Endothelial cell of umbilical vein (primary cell): ENCODE measurements around the gene PGF.

ENCODE experiments used
- CTCF ChIP-seq, 2 donors: IDR thresholded peaks; 1 replicate in 1 of 2; 2 replicates in 1 of 2; pipeline ENCODE4 v1.5.1; 2011; ENCODE audit warnings: low read length in 2 of 2, mild to moderate bottlenecking in 2 of 2, moderate library complexity in 2 of 2, control low read depth in 1 of 2, inconsistent platforms in 1 of 2, low read depth in 1 of 2; ENCODE audit not compliant: insufficient read depth in 1 of 2; ENCODE audit errors: extremely low read depth in 1 of 2
- FOS ChIP-seq: IDR thresholded peaks from 2 replicates; pipeline ENCODE4 v1.6.1; 2011; ENCODE audit warnings: mild to moderate bottlenecking, low read length, moderate library complexity, borderline replicate concordance; ENCODE audit not compliant: insufficient read depth

DNA sequence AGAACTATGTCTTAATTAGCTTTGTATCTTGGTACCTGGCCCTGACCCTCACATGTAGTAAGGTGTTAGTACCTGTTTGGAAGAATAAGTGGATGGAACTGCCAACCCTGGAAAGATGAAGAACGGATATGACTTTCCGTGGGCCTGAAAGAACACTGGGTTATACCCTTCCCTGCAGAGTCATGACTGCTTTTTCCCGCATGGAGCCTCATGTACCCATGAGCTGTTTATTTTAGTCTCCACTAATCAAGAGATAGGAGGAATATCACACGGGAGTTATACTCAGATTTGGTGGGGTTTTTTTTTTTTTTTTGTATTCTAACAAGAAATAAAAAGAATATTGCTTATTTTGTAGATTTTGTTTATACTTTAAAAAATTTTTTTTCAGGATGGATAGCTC is 57.8 kb downstream of the PGF start:
- TF ChIP-seq CTCF (IDR thresholded peaks at IDR 0.05; ENCODE audit: extremely low read depth in 1 of 2, insufficient read depth in 1 of 2, low read depth in 1 of 2, low read length in 2 of 2) (no peak), FOS (no peak)
